Keratinocyte (primary cell): ENCODE data around the gene TMEM87A.

Experiments used
- CTCF ChIP-seq, 3 experiments: IDR thresholded peaks in 1 of 3; conservative IDR thresholded peaks in 1 of 3; optimal IDR thresholded peaks in 1 of 3; 2 replicates in 2 of 3; 3 replicates in 1 of 3; pipeline versions ENCODE3 to v1.5.1; 2011; ENCODE audit warnings: low read length in 3 of 3, mild to moderate bottlenecking in 3 of 3, moderate library complexity in 2 of 3, control low read depth in 1 of 3, inconsistent platforms in 1 of 3; ENCODE audit not compliant: insufficient read depth in 2 of 3; ENCODE audit errors: extremely low read depth in 1 of 3
- EZH2 ChIP-seq: IDR thresholded peaks from one replicate; pipeline ENCODE4 v1.6.1; 2012; ENCODE audit warnings: inconsistent platforms, mild to moderate bottlenecking, low read length, moderate library complexity

- TF ChIP-seq EZH2 (no peak), CTCF (optimal IDR thresholded peaks at IDR 0.05 in 1 of 3, IDR thresholded peaks at IDR 0.05 in 1 of 3, conservative IDR thresholded peaks at IDR 0.05 in 1 of 3; ENCODE audit: extremely low read depth in 1 of 3, insufficient read depth in 2 of 3, low read length in 3 of 3) (no peak)
These were observed 102.1 kb downstream of the TMEM87A start for GRCh38 chr15:42171122-42171521.
